ENCODE data around the gene PRAC2.

The PRAC2 gene

DNA sequence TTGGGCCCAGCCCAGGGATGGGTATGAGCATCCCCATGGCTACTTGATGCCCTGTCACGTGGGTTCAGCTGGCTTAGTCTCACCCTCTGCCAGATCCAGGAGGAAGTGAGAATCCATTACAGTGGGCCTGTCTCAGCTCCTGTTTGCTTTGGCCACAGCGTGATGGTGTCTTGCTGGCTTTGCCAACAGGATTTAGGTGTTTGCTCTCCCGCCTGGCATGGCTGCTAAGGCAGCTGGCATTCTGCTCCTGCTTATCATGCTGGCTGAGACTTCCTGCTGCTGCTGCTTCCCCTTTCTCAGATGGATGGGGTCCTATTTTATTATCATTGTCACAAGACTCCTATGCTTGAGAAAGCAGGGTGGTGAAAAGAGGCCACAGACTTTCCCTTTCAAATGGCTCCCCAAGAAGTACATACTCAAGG is 33.9 kb downstream of the PRAC2 start:
- no peak for DNase-seq

DNA sequence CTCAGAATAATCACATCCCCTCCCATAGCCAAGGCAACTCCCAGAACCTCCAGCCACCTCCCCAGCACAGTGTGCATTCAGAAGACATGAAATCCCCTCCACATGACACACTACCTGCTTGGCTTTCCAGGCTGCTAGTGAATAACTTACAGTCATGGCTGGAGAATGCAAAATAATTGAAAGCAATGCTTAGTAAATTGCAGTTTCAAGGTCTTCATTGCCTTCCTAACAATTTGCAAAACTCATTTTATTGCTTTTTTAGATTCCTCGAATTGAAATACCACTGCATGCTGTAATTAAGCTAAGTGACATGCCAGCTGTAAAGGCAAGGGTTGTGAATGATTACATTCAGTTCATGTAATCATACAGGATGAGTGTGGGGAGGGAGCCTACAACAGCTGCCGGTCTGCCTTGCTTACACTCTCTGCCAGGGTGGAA is 34.6 kb downstream of the PRAC2 start:
- DNase-seq: no peak

DNA sequence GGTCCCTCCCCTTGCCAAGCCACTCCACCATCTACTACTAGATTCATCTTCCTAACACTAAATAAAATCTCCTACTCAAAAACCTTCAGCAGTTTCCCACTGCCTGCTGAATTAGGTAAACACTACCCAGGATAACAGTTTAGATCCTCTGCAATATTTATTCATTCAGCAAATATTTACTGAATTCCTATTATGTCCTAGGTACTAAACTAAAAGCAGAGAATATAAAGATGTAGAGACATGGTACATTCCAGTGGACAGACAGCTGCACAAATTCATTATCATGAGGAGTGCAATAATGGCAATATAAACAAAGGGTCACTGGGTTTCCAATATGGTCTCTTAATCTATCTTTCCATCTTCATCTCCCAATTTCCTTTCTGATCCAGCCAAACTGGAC is 36.3 kb downstream of the PRAC2 start:
- DNase-seq: no peak

DNA sequence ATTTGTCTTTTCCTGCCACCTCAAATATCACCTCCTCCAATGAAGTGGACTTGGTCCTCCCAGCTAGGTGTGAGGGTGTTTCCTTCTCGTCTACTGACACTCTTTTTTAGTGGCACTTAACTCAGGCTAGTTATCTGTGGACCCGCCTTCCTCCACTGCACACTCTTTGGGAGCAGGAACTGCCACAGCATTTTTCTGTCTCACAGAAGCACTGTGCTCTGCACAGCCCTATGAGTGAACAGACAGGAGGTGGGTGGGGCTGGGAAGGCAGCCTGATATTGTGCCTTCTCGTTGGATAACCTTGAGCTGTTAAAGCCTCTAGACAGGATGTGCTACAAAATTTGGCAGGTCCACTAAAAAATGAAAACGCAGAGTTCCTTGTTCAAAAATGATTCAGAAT is 37.4 kb downstream of the PRAC2 start:
- no peak for DNase-seq

DNA sequence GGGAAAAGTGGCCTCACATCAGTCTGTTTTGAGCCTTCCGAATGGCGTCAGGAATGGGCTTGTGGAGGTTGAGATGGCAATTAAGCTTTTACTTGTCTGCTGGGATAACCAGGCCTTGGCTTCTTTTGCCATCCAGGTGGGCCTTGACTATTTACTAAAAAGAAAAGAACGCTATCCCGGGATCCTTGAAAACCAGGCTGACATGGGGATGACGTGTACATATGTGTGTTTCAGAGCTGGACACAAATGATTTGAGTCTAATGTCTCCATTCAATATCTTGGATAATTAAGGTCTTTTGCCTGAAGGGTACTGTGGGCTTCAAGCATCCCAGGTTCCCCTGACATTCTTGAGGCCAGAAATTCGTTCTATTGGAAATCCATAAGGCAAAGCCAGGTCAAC is 38.1 kb downstream of the PRAC2 start:
- DNase-seq: no peak

DNA sequence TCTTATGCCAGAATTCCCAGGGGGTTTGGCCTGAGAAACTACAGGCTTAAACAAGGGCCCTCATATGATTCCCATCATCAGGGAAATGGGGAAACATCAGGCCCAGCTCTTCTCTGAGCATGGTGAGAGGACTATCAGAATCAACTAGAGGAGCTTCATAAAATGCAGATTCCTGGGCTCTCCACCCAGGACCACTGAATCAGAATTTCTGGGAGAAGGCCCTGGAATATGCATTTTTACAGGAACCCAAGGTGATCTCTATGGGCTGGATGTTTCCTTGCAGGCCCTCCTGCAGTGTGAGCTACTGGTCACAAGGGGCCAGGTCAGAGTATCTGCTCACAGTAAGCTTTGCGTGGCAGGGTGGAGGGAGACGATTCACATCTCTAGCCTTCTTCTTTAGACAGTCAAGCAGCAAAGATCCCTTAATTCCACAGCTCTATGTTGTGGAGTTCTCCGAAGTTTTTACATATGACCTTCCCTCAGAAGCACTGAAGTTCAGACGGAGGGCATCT is 44.3 kb downstream of the PRAC2 start:
- no peak for DNase-seq

DNA sequence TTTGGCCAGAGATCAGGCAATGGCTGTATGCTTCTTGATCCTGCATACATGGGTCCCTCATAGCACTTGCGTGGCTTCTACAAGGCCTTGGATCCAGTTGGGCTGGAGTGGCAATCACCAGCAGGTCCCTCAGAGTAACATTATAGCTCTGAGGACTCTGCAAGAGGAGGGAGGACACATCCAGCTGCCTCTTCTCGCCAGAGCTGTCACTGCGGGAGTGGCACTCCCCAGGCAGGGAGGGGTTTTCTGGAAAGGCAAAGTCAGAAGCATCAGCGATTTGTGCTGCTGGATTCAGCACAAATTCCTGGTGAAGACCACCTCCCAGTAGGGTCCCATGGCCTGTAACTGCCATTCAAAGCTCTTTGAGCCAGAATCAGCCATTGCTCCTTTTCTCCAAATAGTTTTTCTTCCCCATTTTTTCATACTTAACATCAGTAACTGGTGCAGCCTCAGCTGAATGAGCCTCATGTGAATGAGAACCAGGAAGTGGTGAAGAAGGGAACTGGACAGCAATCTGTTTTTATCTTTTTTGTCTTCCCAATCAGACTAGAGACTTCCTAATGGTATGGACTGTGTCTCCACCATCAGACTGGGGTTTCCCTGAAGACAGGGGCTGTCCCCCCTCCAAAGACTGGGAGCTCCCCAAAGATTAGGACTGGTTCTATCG is 46.2 kb downstream of the PRAC2 start:
- DNase-seq: no peak

DNA sequence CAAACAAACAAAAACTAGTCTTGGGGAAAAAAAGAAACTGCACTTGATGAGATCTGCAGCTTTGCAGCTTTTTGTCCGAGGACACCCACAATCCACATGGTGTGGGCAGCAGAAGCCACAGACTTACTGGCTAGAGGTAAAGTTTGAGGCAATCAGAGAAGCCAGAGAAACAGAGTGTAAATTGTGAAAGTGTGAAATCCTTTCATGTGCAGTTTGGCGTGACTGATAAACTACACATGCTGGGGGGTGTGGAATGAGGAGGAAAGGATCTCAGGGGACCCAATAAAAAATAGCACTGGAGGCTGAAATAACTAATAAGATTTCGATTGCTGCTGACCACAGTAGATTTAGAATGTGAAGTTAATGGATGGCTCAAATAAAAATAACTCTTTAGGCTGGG is 48.0 kb downstream of the PRAC2 start:
- no peak for DNase-seq

DNA sequence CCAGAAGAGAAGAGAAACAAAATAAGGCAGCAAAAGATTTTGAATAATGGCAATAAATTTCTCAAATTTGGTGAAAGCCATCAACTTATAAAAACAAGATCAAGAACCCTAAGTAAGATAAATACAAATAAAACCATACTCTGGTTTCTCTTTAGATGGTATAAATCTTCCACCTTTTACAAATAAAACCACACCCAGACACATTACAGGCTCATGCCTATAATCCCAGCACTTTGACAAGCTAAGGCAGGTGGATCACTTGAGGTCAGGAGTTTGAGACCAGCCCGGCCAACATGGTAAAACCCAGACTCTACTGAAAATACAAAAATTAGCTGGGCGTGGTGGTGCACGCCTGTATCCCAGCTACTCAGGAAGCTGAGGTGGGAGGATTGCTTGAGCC is 50.3 kb downstream of the PRAC2 start:
- DNase-seq: no peak
